ENCODE measurements around the gene COQ10A. TPM values are rescaled to one million over a fixed set of nuclear protein-coding genes. Genes with fewer than 3 reads are reported as not detected.

Gene COQ10A
- total RNA-seq, 1 experiment from 2014 or later: 26.1 TPM

- Histone ChIP-seq H3K79me1 (ENCODE audit: insufficient read depth, low read depth, low read length, poor library complexity, severe bottlenecking) (no peaks in the 10 kb centered on the region), H3K9ac (ENCODE audit: extremely low read depth, insufficient read length, low read length) (no peak overlapping the region), H3T11ph (ENCODE audit: low read length) (no peak overlapping the region), H3K18ac (ENCODE audit: insufficient read length, low read depth, low read length) (no peak overlapping the region), H4K8ac (replicated peaks; ENCODE audit: insufficient read length, low read depth, low read length) (no peak overlapping the region), H4K91ac (ENCODE audit: insufficient read length, low read depth, low read length) (no peak overlapping the region), H3K27ac (ENCODE audit: insufficient read length, low read depth, low read length) (no peak overlapping the region), H2AFZ (ENCODE audit: low read length) (no peak overlapping the region), H4K20me1 (ENCODE audit: control insufficient read depth, insufficient read depth, insufficient read length) (no peaks in the 10 kb centered on the region), H2AK5ac (ENCODE audit: insufficient read length, low read length) (no peak overlapping the region), H3K14ac (ENCODE audit: insufficient read depth, low read length) (no peak overlapping the region), H3K27me3 (ENCODE audit: insufficient read depth, low read length) (no peaks in the 10 kb centered on the region), H2BK20ac (ENCODE audit: low read depth, low read length, poor library complexity, severe bottlenecking) (no peak overlapping the region), H3K4me1 (ENCODE audit: insufficient read depth, low read length) (no peaks in the 10 kb centered on the region), H2BK12ac (ENCODE audit: insufficient read length, low read depth, low read length) (no peak overlapping the region), H2BK5ac (ENCODE audit: insufficient read length, low read length) (no peak overlapping the region), H2BK120ac (ENCODE audit: low read depth, low read length, poor library complexity, severe bottlenecking) (no peak overlapping the region), H3K23ac (ENCODE audit: insufficient read length, low read depth, low read length) (no peak overlapping the region), H3K4ac (ENCODE audit: low read depth, low read length) (no peak overlapping the region), H3K9me3 (ENCODE audit: control insufficient read depth, low read depth, low read length) (no peaks in the 10 kb centered on the region), H2BK15ac (ENCODE audit: low read depth, low read length) (no peak overlapping the region), H3K56ac (ENCODE audit: insufficient read length, low read depth, low read length) (no peak overlapping the region), H4K5ac (ENCODE audit: insufficient read length, low read depth, low read length) (no peak overlapping the region), H3K79me2 (ENCODE audit: insufficient read depth, low read length) (no peaks in the 10 kb centered on the region), H3K23me2 (ENCODE audit: insufficient read length, low read depth, low read length, poor library complexity, severe bottlenecking) (no peaks in the 10 kb centered on the region), H3K4me2 (ENCODE audit: insufficient read depth, insufficient read length, low read length) (no peak overlapping the region)
- H3K4me1 Mint-ChIP-seq: peaks cover 20 to 23% of the 10 kb centered on the region in 2 experiments
- peak overlapping the region in 1 of 3 experiments; percentile 9; a peak in 1 of 7 replicates for H3K27ac Mint-ChIP-seq
- H3K27me3 Mint-ChIP-seq (ENCODE audit: low read depth): peaks cover 2% of the 10 kb centered on the region; the same call in 1 of the 2 replicates
- no CpG with 5 or more reads among the region's 3 CpGs for WGBS (ENCODE audit: extremely low coverage, insufficient read length, low lambda C conversion rate)
- no peak overlapping the region for H3K4me3 Mint-ChIP-seq
- no peak for DNase-seq
- no peaks in the 10 kb centered on the region; a peak in 1 of 5 replicates for H3K9me3 Mint-ChIP-seq
- peaks cover 4 to 8% (median 8%) of the 10 kb centered on the region in 3 experiments; a peak in 6 of 7 replicates for H3K36me3 Mint-ChIP-seq (ENCODE audit: insufficient read depth in 1 of 3, low read depth in 3 of 3)
- TF ChIP-seq CTCF (conservative IDR thresholded peaks at IDR 0.05): no peak
Observed at GRCh38 chr12:56260921-56261320, 5.8 kb upstream of the COQ10A start.
